Stimulated activated CD8-positive, alpha-beta memory T cell treated with anti-CD3 and anti-CD28 coated beads, Interleukin-15, amount 100 ng/mL, for 4 hours (primary cell): ENCODE measurements around the gene DENND4A.
A peak's percentile ranks its signal among the peaks of the same experiment; 100 is the strongest.

ENCODE experiments used
- DNase-seq, 2 donors: peaks; one replicate each; pipeline ENCODE4 v3.0.0-alpha.2; 2020; ENCODE audit warnings: low read depth in 2 of 2

DENND4A gene

DNA sequence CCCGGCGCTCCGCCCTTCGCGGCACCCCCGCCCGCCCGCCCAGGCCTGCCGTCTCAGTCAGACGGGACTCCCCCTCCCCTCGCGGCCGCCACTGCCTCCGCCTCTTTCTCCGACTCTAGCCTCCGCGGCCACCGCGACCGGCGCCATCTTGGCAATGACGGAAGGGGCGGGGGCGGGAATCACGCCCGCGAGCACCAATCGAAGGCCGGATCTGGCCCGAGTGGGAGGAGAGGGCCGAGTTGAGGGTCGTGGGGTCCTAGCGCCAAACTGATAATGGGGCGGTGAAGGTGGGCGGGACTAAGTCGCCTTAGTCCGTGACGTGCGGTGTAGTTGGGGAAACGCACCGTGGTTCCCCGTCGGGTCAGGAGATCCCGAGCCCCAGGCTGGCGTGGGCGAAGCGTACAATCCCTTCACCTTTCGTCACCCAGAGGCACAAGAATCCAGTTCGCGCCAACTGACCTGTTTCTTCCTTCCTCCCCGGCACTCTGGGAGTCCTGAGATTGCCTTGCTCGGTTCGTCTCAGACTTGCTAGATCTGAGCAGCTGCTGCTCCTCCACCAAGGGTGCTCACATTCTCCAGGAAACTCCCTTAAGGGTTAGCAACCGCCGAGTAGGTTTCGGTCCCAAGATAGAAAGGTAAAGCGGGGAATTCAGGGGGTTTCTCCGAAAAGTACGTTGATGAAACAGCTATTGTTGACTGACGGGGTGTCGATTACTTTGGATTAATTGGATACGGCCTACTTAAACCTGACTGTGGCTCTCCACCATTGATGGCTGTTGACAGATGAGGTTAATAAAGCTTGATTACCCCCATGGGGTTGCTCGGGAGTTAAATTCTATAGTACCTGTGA lies at the start of gene DENND4A:
DENND4A (minus strand) TSS at position 156 of the 850 bp plus-strand sequence. CDS start 35,843 bp downstream, outside the sequence.
- peak; percentile 98 to 99 for DNase-seq

DNA sequence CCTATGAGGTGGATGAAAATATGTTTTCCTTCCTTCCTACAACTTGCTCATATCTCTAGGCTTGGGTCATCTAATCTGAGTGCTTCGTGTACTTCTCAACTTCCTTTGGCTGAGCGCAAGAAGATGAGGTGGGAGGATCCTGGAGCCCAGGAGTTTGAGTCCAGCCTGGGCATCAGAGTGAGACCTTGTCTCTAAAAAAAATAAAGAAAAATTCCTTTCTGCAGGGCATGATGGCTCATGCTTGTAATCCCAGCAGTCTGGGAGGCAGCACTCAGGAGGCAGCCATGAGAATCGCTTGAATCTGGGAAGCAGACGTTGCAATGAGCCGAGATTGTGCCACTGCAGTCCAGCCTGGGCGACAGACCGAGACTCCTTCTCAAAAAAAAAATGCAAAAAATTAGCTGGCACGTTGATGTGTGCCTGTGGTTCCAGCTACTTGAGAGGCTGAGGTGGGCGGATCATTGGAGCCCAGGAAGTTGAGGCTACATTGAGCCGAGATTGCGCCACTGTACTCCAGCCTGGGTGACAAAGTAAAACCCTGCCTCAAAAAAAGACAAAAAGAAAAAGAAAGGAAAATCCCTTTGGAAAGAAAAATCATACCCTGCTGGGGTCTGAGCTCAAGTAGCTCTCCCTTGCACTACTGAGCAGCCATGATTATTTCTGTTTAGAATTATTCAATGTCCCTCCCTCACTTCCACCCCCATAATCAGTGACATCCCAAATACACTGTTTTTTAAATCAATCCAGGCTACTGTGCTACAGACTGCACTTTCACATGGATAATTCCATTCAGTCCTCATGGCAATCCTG lies 49.2 kb upstream of the DENND4A start:
- no peak for DNase-seq

DNA sequence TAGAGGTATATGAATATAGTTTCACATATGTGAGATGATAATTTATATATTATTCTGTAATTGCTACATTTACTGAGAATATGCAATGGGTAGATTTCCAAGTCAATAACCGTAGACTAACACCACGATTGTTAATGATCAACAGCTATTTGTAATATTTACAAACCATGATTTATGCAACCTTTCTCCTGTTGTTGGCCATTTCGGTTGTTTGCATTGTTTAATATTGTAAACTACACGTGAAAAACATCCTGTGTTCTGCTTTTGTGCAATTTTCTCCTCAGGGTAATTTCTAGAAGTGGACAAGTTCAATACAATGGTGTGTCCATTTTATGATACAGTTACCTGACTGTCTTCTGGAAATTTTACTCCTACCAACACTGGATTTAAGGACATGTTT lies 47.9 kb upstream of the DENND4A start:
- DNase-seq, result no peak

DNA sequence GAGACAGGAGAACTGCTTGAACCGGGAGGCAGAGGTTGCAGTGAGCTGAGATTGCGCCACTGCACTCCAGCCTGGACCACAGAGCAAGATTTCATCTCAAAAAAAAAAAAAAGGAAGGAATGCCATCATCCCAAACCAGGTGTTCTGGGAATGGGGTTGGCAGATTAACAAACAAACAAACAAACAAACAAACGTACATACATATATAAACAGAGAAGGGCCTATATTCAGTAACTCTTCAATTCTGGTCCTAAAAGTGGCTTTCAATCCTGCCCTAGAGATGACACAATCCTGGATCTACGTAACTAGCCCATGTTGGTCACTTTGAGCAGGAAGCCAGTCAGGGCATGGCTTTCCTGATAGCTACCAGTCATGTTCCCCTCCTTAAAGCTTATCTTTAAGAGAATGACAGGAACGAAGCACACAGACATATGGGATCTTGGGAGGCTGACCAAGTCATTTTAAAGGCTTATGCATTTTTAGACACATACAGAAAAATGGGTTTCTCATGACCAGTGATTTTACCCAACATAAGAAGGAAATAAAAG lies 47.3 kb upstream of the DENND4A start:
- DNase-seq, result no peak

DNA sequence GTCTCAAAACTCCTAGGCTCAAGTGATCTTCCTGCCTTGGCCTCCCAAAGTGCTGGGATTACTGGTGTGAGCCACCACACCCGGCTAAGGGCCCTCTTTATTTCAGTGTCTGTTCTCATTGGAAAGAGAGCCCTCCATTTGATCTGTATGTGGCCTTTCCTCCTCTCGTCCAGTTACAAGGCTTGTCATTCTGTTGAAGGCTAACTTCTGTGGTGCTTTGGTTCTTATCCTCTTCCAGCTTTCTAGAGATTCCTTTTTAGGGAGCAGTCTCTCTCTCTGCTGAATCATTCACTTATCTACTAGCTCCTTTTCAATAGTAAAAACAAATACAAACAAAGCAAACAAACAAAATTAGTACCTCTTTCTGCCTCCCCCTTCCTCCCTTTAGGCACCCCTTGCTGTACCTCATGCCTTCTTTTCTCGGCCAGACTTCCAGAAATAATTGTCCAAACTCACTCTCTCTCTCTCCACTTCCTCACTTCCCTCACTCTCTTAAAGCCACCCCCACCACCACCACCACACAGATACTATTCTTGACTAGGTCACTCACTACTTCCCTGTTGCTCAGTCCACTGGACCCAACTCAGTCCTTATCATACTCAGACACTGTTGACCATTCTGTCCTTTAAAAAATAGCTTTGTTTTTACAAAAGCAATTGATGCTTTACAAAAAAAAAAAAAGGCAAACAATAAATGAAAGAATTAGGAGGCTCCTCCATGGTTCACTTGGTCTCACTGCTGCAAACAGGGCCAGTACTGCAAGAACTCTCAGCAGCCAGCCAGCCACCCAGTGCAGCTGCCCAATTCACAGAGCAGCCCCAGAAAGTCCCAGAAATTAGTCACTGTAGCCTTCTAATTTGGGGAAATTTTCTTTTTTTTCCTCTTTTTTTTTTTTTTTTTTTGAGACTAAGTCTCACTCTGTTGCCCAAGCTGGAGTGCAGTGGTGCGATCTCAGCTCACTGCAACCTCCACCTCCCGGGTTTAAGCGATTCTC lies 45.5 kb upstream of the DENND4A start:
- DNase-seq, result no peak

DNA sequence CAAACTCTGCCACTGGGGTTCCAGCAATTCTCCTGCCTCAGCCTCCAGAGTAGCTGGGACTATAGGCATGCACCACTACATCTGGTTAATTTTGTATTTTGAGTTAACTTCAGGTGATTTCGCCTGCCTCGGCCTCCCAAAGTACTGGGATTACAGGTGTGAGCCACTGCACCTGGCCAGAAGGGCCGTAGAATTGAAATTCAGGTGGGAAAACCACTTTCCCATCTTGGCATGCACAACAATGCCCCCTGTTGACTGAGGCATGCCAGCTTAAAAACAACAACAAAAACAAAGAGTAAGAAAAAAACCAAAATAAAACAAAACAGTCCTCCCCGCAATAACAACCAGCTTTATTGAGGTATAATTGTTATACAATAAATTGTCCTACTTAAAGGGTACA lies 44.6 kb upstream of the DENND4A start:
- DNase-seq, result no peak

DNA sequence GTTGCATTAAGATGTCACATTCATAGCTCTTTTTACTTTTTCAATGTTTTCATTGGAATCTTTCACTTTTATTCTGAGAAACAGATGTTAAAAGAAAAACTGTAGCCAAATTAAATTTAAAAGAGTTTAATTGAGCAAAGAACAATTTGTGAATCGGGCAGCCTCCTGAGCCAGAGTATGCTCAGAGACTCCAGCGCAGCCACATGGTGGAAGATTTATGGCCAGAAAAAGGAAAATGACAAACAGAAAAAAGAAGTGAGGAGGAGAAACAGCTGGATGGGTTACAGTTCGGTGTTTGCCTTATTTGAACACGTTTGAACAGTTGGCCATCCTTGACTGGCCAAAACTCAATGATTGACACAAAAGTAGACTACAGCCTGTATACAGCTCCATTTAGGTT lies 43.4 kb upstream of the DENND4A start:
- no peak for DNase-seq

DNA sequence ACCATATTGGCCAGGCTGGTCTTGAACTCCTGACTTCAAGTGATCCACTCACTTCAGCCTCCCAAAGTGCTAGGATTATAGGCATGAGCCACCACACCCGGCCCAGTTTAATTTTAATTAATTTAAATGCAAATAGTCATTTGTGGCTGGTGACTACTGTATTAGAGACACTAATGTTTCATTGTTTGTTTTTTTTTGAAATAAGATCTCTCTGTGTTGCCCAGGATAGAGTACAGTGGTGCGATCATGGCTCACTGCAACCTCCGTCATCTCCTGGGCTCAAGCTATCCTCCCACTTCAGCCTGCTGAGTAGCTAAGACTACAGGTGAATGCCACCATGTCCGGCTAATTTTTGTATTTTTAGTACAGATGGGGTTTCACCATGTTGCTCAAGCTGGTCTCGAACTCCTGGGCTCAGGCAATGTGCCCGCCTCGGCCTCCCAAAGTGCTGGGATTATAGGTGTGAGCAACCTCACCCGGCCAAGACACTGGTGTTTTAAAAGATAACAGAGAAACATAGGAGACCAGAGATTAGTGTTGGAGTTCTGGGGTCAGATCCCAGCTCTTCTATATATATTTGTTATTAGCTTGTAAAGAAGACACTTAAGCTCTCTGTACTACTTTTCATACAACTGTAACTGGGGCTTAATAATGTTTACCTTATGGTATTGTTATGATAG lies 42.6 kb upstream of the DENND4A start:
- DNase-seq, result no peak

DNA sequence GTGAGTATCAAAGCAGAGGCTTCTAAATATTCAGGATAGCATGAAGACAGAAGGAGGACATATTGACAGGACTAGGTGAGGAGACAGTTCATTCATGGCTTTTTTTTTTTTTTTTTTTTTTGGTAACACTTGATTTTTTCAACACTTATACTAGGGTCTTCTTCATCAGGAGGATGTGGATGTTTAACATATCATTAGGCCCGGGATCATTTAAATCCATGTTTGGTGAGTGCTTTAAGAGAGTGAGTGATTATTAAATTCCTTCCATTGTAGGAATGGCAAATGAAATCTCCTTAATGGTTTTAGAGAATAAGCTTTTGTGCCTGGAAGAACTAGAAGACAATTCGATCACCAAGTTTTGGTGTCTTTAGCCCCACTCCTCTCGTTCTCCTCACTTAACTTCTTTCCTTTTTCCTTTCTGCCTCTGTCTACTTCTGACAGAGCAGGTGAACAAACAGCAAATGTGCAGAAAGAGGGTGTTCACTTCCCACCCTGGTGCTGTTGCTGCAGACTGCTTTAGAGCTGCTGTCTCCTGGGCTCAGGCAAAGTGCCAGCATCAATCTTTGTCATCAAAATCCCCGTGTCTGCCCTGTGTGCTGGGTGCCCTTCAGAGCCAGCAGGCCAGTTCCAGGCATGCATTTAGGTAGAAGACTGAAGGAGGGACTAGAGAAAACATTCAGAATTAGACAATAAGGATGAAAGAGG lies 41.6 kb upstream of the DENND4A start:
- DNase-seq, result no peak

DNA sequence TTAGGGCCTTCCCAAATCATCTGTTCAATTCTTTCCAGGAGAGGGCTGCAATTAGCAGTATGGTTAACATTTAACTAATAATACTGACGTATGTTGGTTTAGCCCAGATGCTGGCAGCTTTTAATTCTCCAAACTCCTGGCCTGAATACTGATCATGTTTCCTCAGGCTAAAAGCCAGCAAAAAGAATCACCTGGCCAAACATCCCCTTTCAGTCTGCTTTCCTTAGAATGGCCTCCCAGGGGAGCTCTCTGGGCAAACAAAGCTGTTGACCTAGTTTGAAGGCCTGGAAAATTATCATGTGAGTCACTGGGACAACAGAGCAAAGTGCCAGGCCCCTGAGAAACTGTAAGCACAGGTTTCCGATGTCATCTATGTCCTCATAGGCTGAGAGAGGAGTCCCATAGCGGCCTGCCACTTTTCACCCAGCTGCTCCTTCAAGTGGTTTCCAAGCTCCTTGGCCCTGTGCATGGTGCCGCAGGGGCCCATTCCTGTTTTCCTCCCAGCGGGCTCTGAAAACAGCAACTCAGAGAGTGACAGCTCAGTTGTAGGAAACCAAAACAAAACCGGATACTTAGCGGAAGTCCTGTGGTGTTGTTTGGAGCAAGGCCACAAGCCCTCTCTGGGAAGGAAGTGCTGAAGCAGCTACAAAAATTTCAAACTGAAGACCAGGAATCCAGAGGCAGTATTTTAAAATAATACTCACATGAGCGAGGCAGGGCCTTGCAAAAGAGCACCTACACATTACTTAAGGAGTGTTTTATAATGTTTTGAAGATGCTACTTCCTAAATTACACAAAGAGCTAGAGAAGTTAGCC lies 40.7 kb upstream of the DENND4A start:
- peak; percentile 26 to 28 for DNase-seq

DNA sequence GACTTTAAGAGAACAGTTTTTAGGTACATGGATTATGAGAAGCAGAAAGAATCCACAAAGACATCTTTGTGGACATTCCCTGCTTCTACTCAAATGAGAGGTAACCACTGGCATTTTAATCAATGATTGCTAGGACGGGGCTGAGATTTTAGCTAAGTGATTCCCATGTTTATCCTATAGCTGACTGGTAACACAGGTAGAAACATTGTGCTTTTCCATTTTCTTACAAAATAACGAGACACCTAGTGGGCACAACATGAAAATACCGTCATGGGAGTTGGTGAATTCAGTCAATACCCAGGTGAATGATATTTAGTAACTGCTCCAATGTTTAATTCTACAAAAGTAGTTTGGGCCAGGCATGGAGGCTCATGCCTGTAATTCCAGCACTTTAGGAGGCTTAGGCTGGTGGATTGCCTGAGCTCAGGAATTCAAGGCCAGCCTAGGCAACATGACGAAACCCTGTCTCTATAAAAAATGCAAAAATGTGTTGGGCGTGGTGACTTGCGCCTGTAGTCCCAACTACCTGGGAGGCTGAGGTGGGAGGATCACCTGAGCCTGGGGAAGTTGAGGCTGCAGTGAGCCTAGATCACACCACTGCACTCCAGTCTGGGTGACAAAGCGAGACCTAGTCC lies 37.2 kb upstream of the DENND4A start:
- no peak for DNase-seq

DNA sequence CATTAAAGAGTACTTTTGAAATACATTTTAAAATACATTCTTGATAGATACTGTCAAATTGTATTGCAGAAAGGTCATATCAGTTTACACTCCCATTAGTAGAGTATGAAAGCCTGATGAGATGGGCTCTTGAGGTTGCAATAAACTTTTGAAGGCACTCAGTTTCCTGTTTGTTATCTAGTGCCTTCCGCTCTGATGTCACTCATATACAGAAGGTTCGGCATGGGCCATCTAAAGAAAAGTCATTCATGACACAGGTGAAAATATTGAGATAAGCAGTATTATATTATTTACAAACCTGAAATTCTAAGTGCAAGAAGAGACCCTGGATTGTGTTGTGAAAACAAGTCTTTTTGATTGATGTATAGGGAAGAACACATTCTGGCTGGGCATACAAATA lies 36.5 kb upstream of the DENND4A start:
- DNase-seq, result no peak

DNA sequence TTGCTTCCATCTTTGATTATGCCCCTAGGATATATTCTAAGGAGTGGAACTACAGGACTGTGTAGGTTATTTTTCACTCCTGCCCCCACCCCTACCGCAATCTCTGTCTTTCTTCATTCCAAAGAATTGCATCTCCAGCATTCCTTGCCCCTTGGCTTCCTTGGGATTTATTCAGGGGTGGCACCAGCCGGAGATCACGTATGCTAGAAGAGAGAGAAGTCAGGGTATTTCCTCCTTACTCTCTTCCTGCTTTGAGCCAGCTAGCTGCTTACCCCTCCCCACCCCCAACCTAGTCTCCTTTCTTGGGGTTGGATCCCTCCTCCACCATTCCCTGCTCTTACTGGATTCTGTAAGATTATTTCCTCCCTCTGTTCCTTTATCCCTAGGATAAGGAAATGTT lies 35.0 kb upstream of the DENND4A start:
- no peak for DNase-seq

DNA sequence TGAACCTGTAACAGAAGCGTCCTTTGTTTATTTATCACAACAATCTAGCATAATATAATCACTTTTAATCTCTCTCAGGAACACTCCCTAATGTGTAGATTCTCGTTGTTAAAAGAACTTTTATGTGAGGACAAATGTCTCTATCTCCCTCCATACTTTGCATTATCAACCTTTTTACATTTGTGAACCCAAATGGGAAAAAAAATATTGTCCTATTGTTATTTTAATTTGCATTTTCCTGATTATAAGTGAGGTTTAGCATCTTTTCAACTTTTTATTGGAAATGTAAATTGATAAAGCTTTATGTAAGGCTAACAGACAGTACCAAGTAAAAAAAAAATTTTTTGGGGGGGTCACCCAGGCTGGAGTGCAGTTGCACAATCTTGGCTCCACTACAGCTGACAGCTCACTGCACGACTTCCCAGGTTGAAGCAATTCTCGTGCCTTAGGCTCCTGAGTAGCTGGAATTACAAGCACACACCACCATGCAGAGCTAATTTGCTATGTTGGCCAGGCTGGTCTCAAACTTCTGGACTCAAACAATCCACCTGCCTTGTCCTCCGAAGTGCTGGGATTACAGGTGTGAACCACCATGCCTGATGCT lies 33.0 kb upstream of the DENND4A start:
- no peak for DNase-seq

DNA sequence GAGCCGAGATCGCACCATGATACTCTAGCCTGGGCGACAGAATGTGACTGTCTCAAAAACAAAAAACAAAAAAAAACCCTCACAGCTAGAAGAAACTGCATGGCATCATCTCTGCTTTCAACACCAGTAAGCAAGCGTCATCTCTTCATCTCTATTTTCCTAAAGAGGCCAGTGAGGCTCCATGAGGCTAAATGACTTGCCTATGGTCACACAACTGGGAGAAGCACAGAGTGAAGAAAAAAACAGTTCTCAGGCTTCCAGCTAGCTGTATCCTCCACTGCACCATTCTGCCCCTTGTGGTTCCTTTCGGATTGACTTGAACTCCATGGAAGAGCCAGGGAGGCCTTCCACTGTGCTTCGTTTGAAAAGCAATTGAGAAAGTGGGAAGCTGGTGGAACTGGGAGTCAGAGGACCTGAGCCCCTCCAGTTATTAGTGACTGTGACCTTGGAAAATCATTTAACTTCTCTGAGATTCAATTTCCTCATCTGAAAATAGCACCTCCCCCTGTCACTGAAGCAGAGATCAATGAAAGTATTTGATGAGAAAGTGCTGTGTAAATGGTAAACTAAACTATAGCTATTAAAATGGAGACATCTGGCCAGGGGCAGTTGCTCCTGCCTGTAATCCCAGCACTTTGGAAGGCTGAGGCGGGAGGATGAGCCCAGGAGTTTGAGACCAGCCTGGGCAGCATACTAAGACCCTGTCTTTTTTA lies 32.1 kb upstream of the DENND4A start:
- DNase-seq, result no peak

DNA sequence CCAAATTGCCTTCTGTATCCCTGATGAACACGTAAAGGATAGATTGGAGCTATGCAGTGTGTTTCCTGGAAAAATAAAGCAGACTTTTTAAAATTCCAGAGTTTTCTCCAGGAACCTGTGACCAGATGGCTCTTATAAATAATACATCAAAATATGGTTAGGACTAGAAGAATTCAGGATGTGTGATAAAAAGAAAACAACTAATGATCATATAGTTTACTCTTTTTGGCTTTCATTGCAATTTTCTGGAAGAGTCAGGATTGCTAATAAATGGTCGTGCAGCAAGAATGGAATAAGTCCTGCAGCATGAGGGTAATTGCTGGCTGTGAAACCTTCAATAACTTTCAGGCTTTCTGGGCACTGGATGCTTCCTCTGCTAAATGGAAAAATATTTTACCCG lies 30.2 kb upstream of the DENND4A start:
- no peak for DNase-seq

DNA sequence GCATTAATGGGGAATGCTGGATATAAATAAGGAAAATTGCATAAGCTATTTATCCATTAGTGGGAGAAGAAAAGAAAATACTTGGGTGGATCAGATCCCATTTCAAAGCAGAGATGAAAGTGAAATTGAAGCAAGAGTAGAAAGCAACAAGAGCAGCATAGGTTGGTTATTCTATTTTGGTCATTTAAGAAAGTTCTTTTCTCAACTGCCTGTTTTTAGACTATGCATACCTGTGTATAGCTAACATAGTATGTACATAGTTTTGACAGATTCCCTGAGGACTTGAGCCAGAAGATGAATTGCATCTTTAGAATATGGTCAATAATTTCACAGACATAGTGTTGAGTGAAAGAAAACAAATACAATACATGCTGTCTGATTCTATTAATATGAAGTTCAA lies 29.0 kb upstream of the DENND4A start:
- DNase-seq, result no peak

DNA sequence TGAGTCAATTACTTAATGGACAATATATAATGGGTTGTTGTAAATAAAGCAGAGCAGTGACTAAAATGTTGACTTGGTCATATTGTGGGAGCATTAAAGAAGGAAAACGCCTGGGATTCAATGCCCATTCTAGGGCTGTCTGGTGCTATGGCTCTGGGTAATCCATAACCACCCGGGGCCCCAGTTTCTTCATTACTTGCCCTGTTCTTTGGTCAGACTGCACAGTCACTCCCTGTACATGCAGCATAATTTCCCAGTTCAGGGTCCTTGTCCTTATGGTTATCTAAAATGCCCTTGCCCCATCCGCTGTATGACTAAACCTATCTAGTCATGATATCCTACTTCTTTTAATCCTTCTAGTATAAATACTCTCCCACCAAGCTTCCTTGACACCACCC lies 27.5 kb upstream of the DENND4A start:
- DNase-seq, result no peak
